MM.1S (cell line): ENCODE measurements around the gene SRRM2.

ENCODE experiments used
- DNase-seq: peaks from one replicate; pipeline ENCODE4 v3.0.0-alpha.2; 2015
- H2AFZ ChIP-seq: fragments of 300-600 bp; sonication (generic); 2 replicates; pipeline ENCODE4 v1.6.0; 2016; ENCODE audit warnings: antibody characterized with exemption, low read length
- H3F3A ChIP-seq: fragments of 300-600 bp; sonication (generic); 2 replicates; pipeline ENCODE4 v1.6.1; 2016; ENCODE audit warnings: mild to moderate bottlenecking, antibody characterized with exemption, low read length, moderate library complexity, mixed read lengths; ENCODE audit not compliant: insufficient read depth
- H3K27ac ChIP-seq: fragments of 300-600 bp; sonication (generic); 2 replicates; pipeline ENCODE4 v1.5.1; 2016; ENCODE audit warnings: mild to moderate bottlenecking, low read length
- H3K27me3 ChIP-seq: fragments of 300-600 bp; sonication (generic); replicated peaks from 2 replicates; pipeline ENCODE4 v1.6.0; 2016; ENCODE audit warnings: low read length; ENCODE audit not compliant: insufficient read depth
- H3K36me3 ChIP-seq: fragments of 300-600 bp; sonication (generic); replicated peaks from 2 replicates; pipeline ENCODE4 v1.6.1; 2016; ENCODE audit warnings: mild to moderate bottlenecking, low read length, mixed read lengths; ENCODE audit not compliant: insufficient read depth
- H3K4me1 ChIP-seq: fragments of 300-600 bp; sonication (generic); 2 replicates; pipeline ENCODE4 v1.6.1; 2016; ENCODE audit warnings: low read length, mixed read lengths
- H3K4me2 ChIP-seq: fragments of 300-600 bp; sonication (generic); 2 replicates; pipeline ENCODE4 v1.6.0; 2016; ENCODE audit warnings: low read depth, low read length
- H3K4me3 ChIP-seq: fragments of 300-600 bp; sonication (generic); 2 replicates; pipeline ENCODE4 v1.5.1; 2016; ENCODE audit warnings: low read length, mixed read lengths
- H3K79me2 ChIP-seq: fragments of 300-600 bp; sonication (generic); 2 replicates; pipeline ENCODE4 v1.6.1; 2016; ENCODE audit warnings: mixed run types, low read length, mixed read lengths
- H3K9ac ChIP-seq: fragments of 300-600 bp; sonication (generic); 2 replicates; pipeline ENCODE4 v1.6.1; 2016; ENCODE audit warnings: low read length, mixed read lengths
- H3K9me2 ChIP-seq: fragments of 300-600 bp; sonication (generic); replicated peaks from 2 replicates; pipeline ENCODE4 v1.6.1; 2016; ENCODE audit warnings: mild to moderate bottlenecking, low read length, mixed read lengths; ENCODE audit not compliant: insufficient read depth
- H3K9me3 ChIP-seq: fragments of 300-600 bp; sonication (generic); replicated peaks from 2 replicates; pipeline ENCODE4 v1.6.1; 2016; ENCODE audit warnings: mild to moderate bottlenecking, low read length, mixed read lengths; ENCODE audit not compliant: insufficient read depth
- H4K20me1 ChIP-seq: fragments of 300-600 bp; sonication (generic); 2 replicates; pipeline ENCODE4 v1.6.1; 2016; ENCODE audit warnings: mild to moderate bottlenecking, low read length, moderate library complexity, mixed read lengths; ENCODE audit not compliant: insufficient read depth
- CTCF ChIP-seq: fragments of 300-600 bp; sonication (generic); IDR thresholded peaks from 2 replicates; pipeline ENCODE4 v1.5.1; 2016; ENCODE audit warnings: antibody characterized with exemption, low read length, mixed read lengths
- EZH2 ChIP-seq: fragments of 300-600 bp; sonication (generic); optimal IDR thresholded peaks from 2 replicates; pipeline ENCODE3; 2017; ENCODE audit warnings: low read depth, mild to moderate bottlenecking, antibody characterized with exemption, low read length, mixed read lengths
- EZH2phosphoT487 ChIP-seq: fragments of 300-600 bp; sonication (generic); IDR thresholded peaks from 2 replicates; pipeline ENCODE4 v1.6.1; 2018; ENCODE audit warnings: antibody characterized with exemption, low read length

The SRRM2 gene

GRCh38 chr16:2769675-2770056, 17.2 kb downstream of the SRRM2 start:
- no peak for DNase-seq
- Histone ChIP-seq H3K9me2 (no peaks in the 10 kb centered on the region), H3K9ac (no peak overlapping the region), H3K27ac (no peak overlapping the region), H4K20me1 (no peaks in the 10 kb centered on the region), H3K79me2 (peaks cover 42% of the 10 kb centered on the region), H3K4me3 (no peak overlapping the region), H3F3A (peaks cover 38% of the 10 kb centered on the region), H2AFZ (no peak overlapping the region), H3K9me3 (no peaks in the 10 kb centered on the region), H3K27me3 (no peaks in the 10 kb centered on the region), H3K4me2 (no peak overlapping the region), H3K36me3 (peaks cover 26% of the 10 kb centered on the region), H3K4me1 (no peaks in the 10 kb centered on the region)
- TF ChIP-seq CTCF (no peak), EZH2 (no peak), EZH2phosphoT487 (no peak)

DNA sequence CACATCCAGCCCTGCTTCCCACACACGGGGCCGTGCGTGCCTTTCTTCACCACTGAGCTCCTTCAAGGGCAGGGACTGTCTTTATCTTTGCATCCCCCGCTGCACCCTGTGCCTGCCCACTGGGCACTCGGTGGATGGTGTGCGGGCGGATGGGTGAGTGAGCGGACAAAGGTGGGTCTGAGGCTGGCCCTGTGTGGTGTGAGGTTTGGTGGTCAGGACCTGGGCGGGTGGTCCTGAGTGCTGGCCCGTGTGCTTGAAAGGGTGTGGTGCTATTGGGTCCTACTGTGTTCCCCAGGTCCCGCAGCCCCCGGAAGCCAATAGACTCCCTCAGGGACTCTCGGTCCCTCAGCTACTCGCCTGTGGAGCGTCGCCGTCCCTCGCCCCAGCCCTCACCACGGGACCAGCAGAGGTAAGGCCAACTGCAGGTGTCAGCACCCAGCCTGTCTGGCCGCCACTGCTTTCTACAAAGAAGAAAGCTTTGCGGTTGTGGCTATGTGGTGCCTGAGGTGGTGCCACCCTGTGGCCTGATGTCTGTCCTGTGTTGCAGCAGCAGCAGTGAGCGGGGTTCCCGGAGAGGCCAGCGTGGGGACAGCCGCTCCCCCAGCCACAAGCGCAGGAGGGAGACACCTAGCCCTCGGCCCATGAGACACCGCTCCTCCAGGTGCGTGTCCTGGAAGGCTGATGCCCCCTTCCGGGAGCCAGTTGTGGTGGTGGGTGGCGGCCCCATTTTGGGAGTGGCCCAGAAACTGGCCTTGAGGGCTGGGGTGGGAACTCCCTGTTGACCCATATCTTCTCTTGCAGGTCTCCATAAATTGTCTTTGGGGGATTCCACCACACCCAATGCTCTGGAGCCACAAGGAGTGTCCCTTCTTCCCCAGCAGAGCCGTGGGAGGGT, 17.9 kb downstream of the SRRM2 start:
- Histone ChIP-seq H3K27me3 (no peaks in the 10 kb centered on the region), H3K9me2 (no peaks in the 10 kb centered on the region), H3K9ac (no peak overlapping the region), H3K4me2 (no peak overlapping the region), H3K79me2 (peaks cover 41% of the 10 kb centered on the region), H3K4me3 (no peak overlapping the region), H3K9me3 (no peaks in the 10 kb centered on the region), H2AFZ (no peak overlapping the region), H3K4me1 (0 out of 2 replicates have a peak, but pooled peaks cover under 1% of the 10 kb centered on the region), H3K36me3 (peaks cover 20% of the 10 kb centered on the region), H4K20me1 (no peaks in the 10 kb centered on the region), H3F3A (peaks cover 38% of the 10 kb centered on the region), H3K27ac (no peak overlapping the region)
- TF ChIP-seq CTCF (no peak; the same call in 1 of the 2 replicates), EZH2 (no peak), EZH2phosphoT487 (no peak)
- DNase-seq, result peak; percentile 15

DNA sequence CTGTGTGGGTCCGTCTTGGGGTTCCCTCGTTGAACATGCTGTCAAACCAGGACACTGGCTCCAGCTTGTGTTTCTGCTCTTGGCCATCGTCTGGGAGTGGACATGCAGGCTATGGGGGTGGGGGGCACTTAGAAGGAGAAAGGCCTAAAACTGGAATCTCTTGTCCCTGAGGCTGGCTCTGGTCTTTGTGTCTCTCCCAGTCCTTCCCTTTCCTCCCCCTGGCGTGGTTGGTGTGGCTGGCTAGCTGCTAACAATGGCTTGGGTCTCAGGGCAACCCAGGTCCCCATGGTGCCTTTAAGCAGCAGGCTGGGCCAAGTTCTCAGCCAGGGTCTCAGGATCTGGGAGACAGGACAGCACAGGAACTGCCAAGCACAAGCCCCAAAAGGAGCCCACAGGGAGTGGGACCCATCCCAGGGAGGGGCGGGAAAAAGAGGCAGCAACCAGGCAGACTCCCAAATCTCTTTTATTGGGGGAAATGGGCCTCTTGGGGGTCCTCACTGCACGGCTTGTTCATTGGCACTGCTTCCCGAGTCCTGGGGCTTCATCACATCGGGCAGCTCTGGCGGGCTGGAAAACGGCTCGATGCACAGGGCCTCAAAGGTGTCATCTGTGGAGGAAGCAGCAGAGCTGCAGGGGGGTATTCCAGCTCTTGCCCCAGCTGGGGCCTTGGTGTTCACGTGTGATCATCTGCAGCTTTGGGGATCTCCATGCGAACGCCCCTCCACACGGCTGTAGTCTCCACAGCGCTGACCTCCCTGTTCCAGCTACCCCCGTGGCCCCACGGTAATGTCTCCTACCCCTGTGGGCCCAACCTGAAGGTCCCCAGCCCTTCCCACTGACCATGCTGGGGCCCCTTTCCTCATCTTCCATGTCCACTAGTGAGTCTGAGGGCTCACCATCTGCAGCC, 19.3 kb downstream of the SRRM2 start:
- Histone ChIP-seq H3K27ac (no peak overlapping the region), H4K20me1 (no peaks in the 10 kb centered on the region), H3K4me1 (0 out of 2 replicates have a peak, but pooled peaks cover 9% of the 10 kb centered on the region), H3K79me2 (peaks cover 41% of the 10 kb centered on the region), H3K9me3 (no peaks in the 10 kb centered on the region), H3K4me3 (no peak overlapping the region), H3F3A (peaks cover 35% of the 10 kb centered on the region), H3K36me3 (peaks cover 9% of the 10 kb centered on the region; the same call in 1 of the 2 replicates), H3K4me2 (no peak overlapping the region), H3K9me2 (no peaks in the 10 kb centered on the region), H2AFZ (no peak overlapping the region), H3K9ac (no peak overlapping the region), H3K27me3 (no peaks in the 10 kb centered on the region)
- TF ChIP-seq CTCF, result no peak
- no peak for TF ChIP-seq EZH2phosphoT487
- no peak for TF ChIP-seq EZH2
- no peak for DNase-seq
